Vagina (tissue), 2 donors: ENCODE data around the gene OR2J1. TPM values are rescaled to one million over a fixed set of nuclear protein-coding genes. Genes with fewer than 3 reads are reported as not detected.
"Not testable (repeated sequence)": the region's sequence is repeated elsewhere in the genome, so short reads cannot be mapped to it uniquely, and the experiment has no call there.

ENCODE experiments used
- DNase-seq, 2 donors: peaks; one replicate each; pipeline ENCODE4 v3.0.0-alpha.2; 2017; ENCODE audit errors: extremely low spot score in 2 of 2
- H3K27ac ChIP-seq: fragments of 200-600 bp; sonication (generic); one replicate; pipeline ENCODE4 v1.5.1; 2019
- H3K27me3 ChIP-seq: fragments of 200-600 bp; sonication (generic); one replicate; pipeline ENCODE4 v1.5.1; 2019
- H3K36me3 ChIP-seq, 2 donors: fragments of 200-600 bp; sonication (generic); one replicate each; pipeline ENCODE4 v1.5.1; 2017 to 2019
- H3K4me1 ChIP-seq: fragments of 200-600 bp; sonication (generic); one replicate; pipeline ENCODE4 v1.5.1; 2019
- H3K4me3 ChIP-seq, 2 donors: fragments of 200-600 bp; sonication (generic); 1 replicate in 1 of 2; 2 replicates in 1 of 2; pipeline ENCODE4 v1.5.1; 2016 to 2019
- H3K9me3 ChIP-seq: fragments of 200-600 bp; sonication (generic); one replicate; pipeline ENCODE4 v1.5.1; 2019
- POLR2A ChIP-seq, 2 donors: fragments of 450-650 bp; IDR thresholded peaks; one replicate each; pipeline ENCODE4 v1.6.1; 2017; ENCODE audit warnings: antibody characterized with exemption in 2 of 2, mild to moderate bottlenecking in 2 of 2, moderate library complexity in 2 of 2
- POLR2AphosphoS5 ChIP-seq, 2 donors: sonication (generic); formaldehyde crosslinking; IDR thresholded peaks; one replicate each; pipeline ENCODE4 v1.9.0; 2017; ENCODE audit warnings: antibody characterized with exemption in 2 of 2, mild to moderate bottlenecking in 2 of 2, low read depth in 1 of 2; ENCODE audit not compliant: insufficient read depth in 1 of 2
- intact Hi-C: fragments of 100-400 bp; cut with DNase I; formaldehyde crosslinking; loops from one replicate; pipeline ENCODE4 v1.15.1; 2023
- total RNA-seq: library from RNA; depleted of rRNA; stranded (reverse); fragments of >200 nt; gene quantifications from one replicate; pipeline ENCODE4 v1.2.3, GENCODE V29; 2016
- TF ChIP-seq, protein P1 (sequence below), 3 experiments: fragments of 450-650 bp in 2 of 3; fragments of 200-600 bp in 1 of 3; sonication (generic) in 1 of 3; IDR thresholded peaks; one replicate each; pipeline ENCODE4 v1.5.1; 2017 to 2019; ENCODE audit warnings: antibody characterized with exemption in 3 of 3, mild to moderate bottlenecking in 2 of 3, moderate library complexity in 2 of 3

OR2J1 gene
- total RNA-seq, 1 donor from 2014 or later: not detected

DNA sequence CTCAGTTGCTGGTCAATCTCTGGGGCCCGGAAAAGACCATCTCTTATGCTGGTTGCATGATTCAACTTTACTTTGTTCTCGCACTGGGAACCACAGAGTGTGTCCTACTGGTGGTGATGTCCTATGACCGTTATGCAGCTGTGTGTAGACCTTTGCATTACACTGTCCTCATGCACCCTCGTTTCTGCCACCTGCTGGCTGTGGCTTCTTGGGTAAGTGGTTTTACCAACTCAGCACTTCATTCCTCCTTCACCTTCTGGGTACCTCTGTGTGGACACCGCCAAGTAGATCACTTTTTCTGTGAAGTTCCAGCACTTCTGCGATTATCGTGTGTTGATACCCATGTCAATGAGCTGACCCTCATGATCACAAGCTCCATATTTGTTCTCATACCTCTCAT, 12.8 kb downstream of the OR2J1 start:
- no peak overlapping the region for H3K27ac ChIP-seq
- TF ChIP-seq POLR2AphosphoS5 (IDR thresholded peaks at IDR 0.05; ENCODE audit: insufficient read depth in 1 of 2, low read depth in 1 of 2): no peak
- intact Hi-C loops: no loop called here

DNA sequence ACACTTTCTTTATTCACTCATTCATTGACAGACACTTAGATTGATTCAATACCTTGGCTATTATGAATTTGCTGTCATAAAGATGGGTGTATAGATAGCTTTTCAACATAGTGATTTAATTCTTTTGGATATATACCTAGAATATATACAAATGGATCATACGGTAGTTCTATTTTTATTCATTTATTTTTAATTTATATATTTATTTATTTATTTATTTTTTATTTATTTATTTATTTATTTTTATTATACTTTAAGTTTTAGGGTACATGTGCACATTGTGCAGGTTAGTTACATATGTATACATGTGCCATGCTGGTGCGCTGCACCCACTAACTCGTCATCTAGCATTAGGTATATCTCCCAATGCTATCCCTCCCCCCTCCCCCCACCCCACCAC, 15.7 kb downstream of the OR2J1 start:
- intact Hi-C loops, H3K27me3 ChIP-seq, DNase-seq: not testable (repeated sequence)

More for the DNA sequence above, 12.8 kb downstream of the OR2J1 start:
- no peak for DNase-seq
- H3K27me3 ChIP-seq: no peaks in the 10 kb centered on the region
- no peaks in the 10 kb centered on the region for H3K9me3 ChIP-seq
- H3K36me3 ChIP-seq: no peaks in the 10 kb centered on the region
- no peak overlapping the region for H3K4me3 ChIP-seq
- H3K4me1 ChIP-seq: no peaks in the 10 kb centered on the region

DNA sequence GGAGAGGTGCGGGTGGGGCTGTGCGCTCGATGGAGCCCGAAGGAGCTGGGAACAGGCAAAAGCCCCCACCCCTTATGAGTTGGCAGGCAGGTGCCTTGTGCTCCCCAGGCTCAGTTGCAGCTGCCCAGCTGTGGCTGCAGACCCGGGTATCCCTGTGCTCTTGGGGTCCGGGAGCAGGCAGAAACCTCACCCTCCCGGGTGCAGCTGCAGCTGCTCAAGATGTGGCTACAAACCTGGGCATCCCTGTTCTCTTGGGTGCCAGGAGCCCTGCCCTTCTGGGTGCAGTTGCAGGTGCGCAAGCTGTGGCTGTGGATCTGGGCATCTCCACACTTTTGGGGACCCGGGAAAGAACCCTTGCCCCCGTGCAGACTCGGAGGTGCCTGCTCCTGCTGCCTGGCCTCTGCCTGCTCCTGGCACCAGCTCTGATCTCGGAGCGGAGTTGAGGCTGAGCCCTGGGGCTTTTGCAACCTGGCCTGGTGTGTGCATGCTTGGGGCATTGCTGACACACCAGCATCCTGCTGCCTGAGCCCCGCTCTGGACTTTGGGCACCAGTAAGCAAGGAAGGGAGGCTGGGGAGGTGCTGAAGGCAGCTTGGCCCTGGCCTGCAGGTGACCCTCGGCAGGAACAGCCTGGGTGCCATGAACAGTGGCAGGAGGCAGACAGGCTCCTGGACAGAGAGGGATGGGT, 30.2 kb downstream of the OR2J1 start:
- H3K4me1 ChIP-seq: no peaks in the 10 kb centered on the region
- TF ChIP-seq, protein P1, sequence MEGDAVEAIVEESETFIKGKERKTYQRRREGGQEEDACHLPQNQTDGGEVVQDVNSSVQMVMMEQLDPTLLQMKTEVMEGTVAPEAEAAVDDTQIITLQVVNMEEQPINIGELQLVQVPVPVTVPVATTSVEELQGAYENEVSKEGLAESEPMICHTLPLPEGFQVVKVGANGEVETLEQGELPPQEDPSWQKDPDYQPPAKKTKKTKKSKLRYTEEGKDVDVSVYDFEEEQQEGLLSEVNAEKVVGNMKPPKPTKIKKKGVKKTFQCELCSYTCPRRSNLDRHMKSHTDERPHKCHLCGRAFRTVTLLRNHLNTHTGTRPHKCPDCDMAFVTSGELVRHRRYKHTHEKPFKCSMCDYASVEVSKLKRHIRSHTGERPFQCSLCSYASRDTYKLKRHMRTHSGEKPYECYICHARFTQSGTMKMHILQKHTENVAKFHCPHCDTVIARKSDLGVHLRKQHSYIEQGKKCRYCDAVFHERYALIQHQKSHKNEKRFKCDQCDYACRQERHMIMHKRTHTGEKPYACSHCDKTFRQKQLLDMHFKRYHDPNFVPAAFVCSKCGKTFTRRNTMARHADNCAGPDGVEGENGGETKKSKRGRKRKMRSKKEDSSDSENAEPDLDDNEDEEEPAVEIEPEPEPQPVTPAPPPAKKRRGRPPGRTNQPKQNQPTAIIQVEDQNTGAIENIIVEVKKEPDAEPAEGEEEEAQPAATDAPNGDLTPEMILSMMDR (IDR thresholded peaks at IDR 0.05): no peak
- TF ChIP-seq POLR2AphosphoS5 (IDR thresholded peaks at IDR 0.05; ENCODE audit: insufficient read depth in 1 of 2, low read depth in 1 of 2) (no peak), POLR2A (IDR thresholded peaks at IDR 0.05) (no peak)
- no peak overlapping the region for H3K4me3 ChIP-seq
- intact Hi-C loops: no loop called here
- DNase-seq: no peak
- no peaks in the 10 kb centered on the region for H3K27me3 ChIP-seq
- no peaks in the 10 kb centered on the region for H3K36me3 ChIP-seq
- no peak overlapping the region for H3K27ac ChIP-seq
- no peaks in the 10 kb centered on the region for H3K9me3 ChIP-seq

More for the DNA sequence above, 15.7 kb downstream of the OR2J1 start:
- H3K4me1 ChIP-seq, H3K4me3 ChIP-seq, H3K27ac ChIP-seq, H3K9me3 ChIP-seq, H3K36me3 ChIP-seq: not testable (repeated sequence)

DNA sequence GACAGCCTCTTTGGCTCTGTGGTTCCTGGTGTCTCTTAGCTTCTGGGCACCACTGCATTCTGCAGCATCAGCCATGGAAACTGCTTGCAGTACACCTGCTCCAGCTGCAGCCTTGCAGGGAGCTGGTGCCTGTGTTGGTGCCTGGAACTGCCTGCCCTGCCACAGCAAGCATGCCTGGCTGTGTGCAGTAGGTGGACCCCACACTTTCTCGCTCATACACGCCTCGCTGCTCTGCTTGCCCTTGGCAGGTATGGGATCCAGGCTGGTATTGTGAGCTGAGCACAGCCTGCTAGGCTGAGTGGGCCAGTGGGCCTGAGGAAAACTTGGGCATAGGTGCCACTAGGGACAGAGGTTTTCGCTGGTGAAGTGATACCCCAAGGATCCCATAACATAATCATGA, 31.4 kb downstream of the OR2J1 start:
- Histone ChIP-seq H3K27me3 (no peaks in the 10 kb centered on the region), H3K27ac (no peak overlapping the region), H3K4me3 (no peak overlapping the region), H3K9me3 (no peaks in the 10 kb centered on the region), H3K36me3 (no peaks in the 10 kb centered on the region), H3K4me1 (no peaks in the 10 kb centered on the region)
- TF ChIP-seq, protein P1 (IDR thresholded peaks at IDR 0.05): no peak
- TF ChIP-seq POLR2AphosphoS5 (IDR thresholded peaks at IDR 0.05; ENCODE audit: insufficient read depth in 1 of 2, low read depth in 1 of 2): no peak
- intact Hi-C loops: no loop called here
- no peak for DNase-seq

DNA sequence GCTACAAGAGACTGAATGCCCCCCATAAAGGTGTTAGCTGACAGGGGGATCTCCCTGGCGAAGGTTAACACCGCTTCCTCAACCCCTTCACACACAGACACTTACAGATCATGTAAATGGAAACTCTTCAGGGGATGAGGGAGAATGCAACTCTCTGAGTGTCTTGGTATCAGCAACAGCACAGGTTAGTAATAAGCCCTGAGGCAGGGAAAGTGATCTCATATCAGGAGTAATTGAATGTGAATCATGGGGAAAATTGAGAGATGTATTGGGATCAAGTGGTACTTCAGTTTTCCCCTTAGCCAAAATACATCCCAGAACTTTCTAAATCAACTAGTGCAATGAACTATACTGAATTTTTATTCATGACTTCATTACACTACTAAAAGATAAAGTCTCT, 32.4 kb downstream of the OR2J1 start:
- Histone ChIP-seq H3K36me3 (no peaks in the 10 kb centered on the region), H3K4me1 (no peaks in the 10 kb centered on the region), H3K4me3 (no peak overlapping the region), H3K27ac (no peak overlapping the region), H3K9me3 (no peaks in the 10 kb centered on the region), H3K27me3 (no peaks in the 10 kb centered on the region)
- TF ChIP-seq POLR2A (IDR thresholded peaks at IDR 0.05): no peak
- TF ChIP-seq, protein P1 (IDR thresholded peaks at IDR 0.05): no peak
- TF ChIP-seq POLR2AphosphoS5 (IDR thresholded peaks at IDR 0.05; ENCODE audit: insufficient read depth in 1 of 2, low read depth in 1 of 2): no peak
- no peak for DNase-seq
- intact Hi-C loops: no loop called here

DNA sequence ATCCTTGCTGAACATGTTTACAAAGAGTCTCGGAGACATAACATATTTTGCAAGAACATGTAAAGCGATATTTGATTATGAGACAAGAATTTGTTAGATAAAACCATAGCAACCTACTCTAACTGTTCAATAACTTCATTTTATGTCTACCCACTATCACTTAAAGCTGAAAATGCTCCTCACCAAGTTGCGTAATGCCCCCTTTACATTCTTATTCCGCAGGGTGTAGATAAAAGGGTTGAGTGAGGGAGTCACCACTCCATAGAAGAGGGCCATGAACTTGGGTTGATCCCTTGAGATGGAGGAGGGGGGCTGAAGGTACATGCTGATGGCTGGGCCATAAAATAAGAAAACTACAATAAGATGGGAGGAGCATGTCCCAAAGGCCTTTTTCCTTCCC, 38.4 kb downstream of the OR2J1 start:
- H3K4me3 ChIP-seq: no peak overlapping the region
- DNase-seq: no peak
- H3K36me3 ChIP-seq: no peaks in the 10 kb centered on the region
- intact Hi-C loops: no loop called here
- no peaks in the 10 kb centered on the region for H3K4me1 ChIP-seq
- H3K9me3 ChIP-seq: no peaks in the 10 kb centered on the region
- H3K27me3 ChIP-seq: no peaks in the 10 kb centered on the region
- no peak overlapping the region for H3K27ac ChIP-seq
- TF ChIP-seq POLR2A (IDR thresholded peaks at IDR 0.05): no peak
- TF ChIP-seq POLR2AphosphoS5 (IDR thresholded peaks at IDR 0.05; ENCODE audit: insufficient read depth in 1 of 2, low read depth in 1 of 2): no peak
